Measurements from ENCODE around the gene MDC1.

Gene MDC1

GRCh38 chr6:30696432-30696831 lies 20.6 kb downstream of the MDC1 start:
- no peak for DNase-seq

GRCh38 chr6:30691208-30691847 lies 25.8 kb downstream of the MDC1 start:
- no peak for DNase-seq

GRCh38 chr6:30690403-30691207 lies 26.5 kb downstream of the MDC1 start, which contains the start of gene NRM:
TSS of gene NRM (minus strand) at chr6:30690984. CDS start at chr6:30690974, 10 bp downstream.
- DNase-seq, result peak; percentile 81

GRCh38 chr6:30689985-30690384 lies 27.1 kb downstream of the MDC1 start:
- no peak for DNase-seq

GRCh38 chr6:30689022-30689865 lies 27.8 kb downstream of the MDC1 start:
- no peak for DNase-seq

GRCh38 chr6:30688569-30688968 lies 28.5 kb downstream of the MDC1 start:
- no peak for DNase-seq

GRCh38 chr6:30687659-30688431 lies 29.2 kb downstream of the MDC1 start:
- no peak for DNase-seq

GRCh38 chr6:30686908-30687658 lies 30.0 kb downstream of the MDC1 start:
- peak; percentile 84 for DNase-seq

GRCh38 chr6:30686009-30686907 lies 30.8 kb downstream of the MDC1 start, which contains the start of gene PPP1R18:
TSS of gene PPP1R18 (minus strand) at chr6:30686645. CDS start at chr6:30686018, 627 bp downstream.
- DNase-seq, result peak; percentile 88

GRCh38 chr6:30685157-30686008 lies 31.7 kb downstream of the MDC1 start:
- DNase-seq, result no peak

GRCh38 chr6:30684386-30685156 lies 32.5 kb downstream of the MDC1 start:
- peak; percentile 64 for DNase-seq

- DNase-seq, result no peak
These were observed 33.1 kb downstream of the MDC1 start for GRCh38 chr6:30683980-30684338.

- DNase-seq, result no peak
These were observed 33.7 kb downstream of the MDC1 start for GRCh38 chr6:30683183-30683979.

GRCh38 chr6:30682143-30683117 lies 34.7 kb downstream of the MDC1 start:
- DNase-seq, result peak; percentile 75

- no peak for DNase-seq
These were observed 35.3 kb downstream of the MDC1 start for GRCh38 chr6:30681766-30682142.

- DNase-seq, result no peak
These were observed 37.1 kb downstream of the MDC1 start for GRCh38 chr6:30679765-30680535.

Measured in stimulated activated CD4-positive, alpha-beta T cell treated with anti-CD3 and anti-CD28 coated beads, Interleukin-12 subunit alpha, Interleukin-12 subunit beta, amount 100 ng/mL, for 4 hours (primary cell).